HepG2 (cell line): Measurements from ENCODE around the gene PRR12. TPM values are rescaled to one million over a fixed set of nuclear protein-coding genes. Genes with fewer than 3 reads are reported as not detected.
A peak's percentile ranks its signal among the peaks of the same experiment; 100 is the strongest.

ENCODE experiments used
- CCAR2 ChIP-seq: fragments of 200-400 bp; formaldehyde crosslinking; optimal IDR thresholded peaks from 2 replicates; pipeline ENCODE3; 2018; ENCODE audit warnings: low read depth, mild to moderate bottlenecking, low read length, moderate library complexity
- DR1 ChIP-seq: sonication (generic); formaldehyde crosslinking; IDR thresholded peaks from 2 replicates; pipeline ENCODE4 v1.8.0; 2021; ENCODE audit warnings: mild to moderate bottlenecking, missing genetic modification reagents, inconsistent platforms
- ETV5 ChIP-seq: IDR thresholded peaks from 2 replicates; pipeline ENCODE4 v1.6.1; 2018; ENCODE audit warnings: missing biosample characterization, missing genetic modification reagents, inconsistent platforms, borderline replicate concordance
- FOXA1 ChIP-seq, 2 experiments: fragments of 450-650 bp in 1 of 2; sonication (generic) in 1 of 2; formaldehyde crosslinking in 1 of 2; IDR thresholded peaks; 2 replicates each; pipeline versions ENCODE4 v1.4.0 to v1.6.1; 2016 to 2020; ENCODE audit warnings: missing genetic modification reagents in 1 of 2
- HNF4A ChIP-seq: sonication (generic); formaldehyde crosslinking; IDR thresholded peaks from 2 replicates; pipeline ENCODE4 v1.4.0; 2020; ENCODE audit warnings: missing genetic modification reagents
- IKZF4 ChIP-seq: sonication (generic); formaldehyde crosslinking; IDR thresholded peaks from 2 replicates; pipeline ENCODE4 v1.5.1; 2020; ENCODE audit warnings: borderline replicate concordance, mild to moderate bottlenecking, low read depth, missing genetic modification reagents; ENCODE audit errors: not compliant biosample characterization
- NFE2L1 ChIP-seq: sonication (generic); formaldehyde crosslinking; IDR thresholded peaks from 2 replicates; pipeline ENCODE4 v1.4.0; 2020; ENCODE audit warnings: missing genetic modification reagents, mild to moderate bottlenecking, borderline replicate concordance
- NFIC ChIP-seq: IDR thresholded peaks from 2 replicates; pipeline ENCODE4 v1.6.1; 2012; ENCODE audit warnings: mild to moderate bottlenecking, low read length, inconsistent platforms
- POGK ChIP-seq: sonication (generic); formaldehyde crosslinking; conservative IDR thresholded peaks from 2 replicates; pipeline ENCODE4 v1.8.0; 2022; ENCODE audit warnings: mild to moderate bottlenecking, moderate library complexity, missing genetic modification reagents
- REPIN1 ChIP-seq: sonication (generic); formaldehyde crosslinking; IDR thresholded peaks from 2 replicates; pipeline ENCODE4 v1.8.0; 2022; ENCODE audit warnings: missing genetic modification reagents, low read depth, mild to moderate bottlenecking, borderline replicate concordance
- TBP ChIP-seq: sonication (generic); formaldehyde crosslinking; IDR thresholded peaks from 2 replicates; pipeline ENCODE4 v1.5.0; 2020; ENCODE audit warnings: missing genetic modification reagents
- U2AF2 ChIP-seq: fragments of 200-400 bp; formaldehyde crosslinking; IDR thresholded peaks from 2 replicates; pipeline ENCODE4 v1.6.1; 2017; ENCODE audit warnings: low read depth, mild to moderate bottlenecking, low read length
- ZNF17 ChIP-seq: sonication (generic); formaldehyde crosslinking; IDR thresholded peaks from 2 replicates; pipeline ENCODE4 v1.5.0; 2020; ENCODE audit warnings: mild to moderate bottlenecking, missing genetic modification reagents
- ZNF460 ChIP-seq: sonication (generic); formaldehyde crosslinking; IDR thresholded peaks from 2 replicates; pipeline ENCODE4 v1.5.1; 2020; ENCODE audit warnings: missing genetic modification reagents, mild to moderate bottlenecking, borderline replicate concordance
- ZNF512 ChIP-seq: sonication (generic); formaldehyde crosslinking; IDR thresholded peaks from 2 replicates; pipeline ENCODE4 v1.4.0; 2020; ENCODE audit warnings: mild to moderate bottlenecking, missing genetic modification reagents
- ZNF589 ChIP-seq: sonication (generic); formaldehyde crosslinking; conservative IDR thresholded peaks from 2 replicates; pipeline ENCODE4 v1.8.0; 2022; ENCODE audit warnings: mild to moderate bottlenecking, moderate library complexity, missing genetic modification reagents
- ZNF792 ChIP-seq: IDR thresholded peaks from 2 replicates; pipeline ENCODE4 v1.6.1; 2016
- ZNF841 ChIP-seq: sonication (generic); formaldehyde crosslinking; IDR thresholded peaks from 2 replicates; pipeline ENCODE4 v1.8.1; 2023; ENCODE audit warnings: missing genetic modification reagents, borderline replicate concordance
- polyA plus RNA-seq, 8 experiments: library from polyadenylated mRNA; depleted of rRNA in 3 of 8; stranded (reverse) in 7 of 8; unstranded in 1 of 8; fragments of >200 nt; fragmentation: Illumina TruSeq in 4 of 8; extraction: Trizol in 4 of 8; gene quantifications; 2 replicates each; pipeline versions ENCODE4 v1.2.1 to v1.2.3, GENCODE V29; 2011 to 2016; ENCODE audit warnings: low read depth in 4 of 8, missing spikeins in 1 of 8, mixed read lengths in 1 of 8; ENCODE audit not compliant: insufficient read depth in 1 of 8
- total RNA-seq, 5 experiments: library from RNA; depleted of rRNA; stranded (reverse); fragments of >200 nt; fragmentation: Illumina TruSeq; extraction: Trizol; gene quantifications; 2 replicates each; pipeline ENCODE4 v1.2.3, GENCODE V29; 2016; ENCODE audit warnings: low read depth in 1 of 5
- TF ChIP-seq, protein P1 (sequence below): sonication (generic); formaldehyde crosslinking; IDR thresholded peaks from 2 replicates; pipeline ENCODE4 v1.4.0; 2020; ENCODE audit warnings: mild to moderate bottlenecking, missing genetic modification reagents
- TF ChIP-seq, protein P2 (sequence below): sonication (generic); formaldehyde crosslinking; IDR thresholded peaks from 2 replicates; pipeline ENCODE4 v1.5.0; 2020; ENCODE audit warnings: missing genetic modification reagents

The PRR12 gene
- total and polyA plus RNA-seq, 2 of the 13 experiments (the other 11 are each of a cell fraction or from before 2014, with no cell fraction given), result 0.62 to 1.5 TPM

DNA sequence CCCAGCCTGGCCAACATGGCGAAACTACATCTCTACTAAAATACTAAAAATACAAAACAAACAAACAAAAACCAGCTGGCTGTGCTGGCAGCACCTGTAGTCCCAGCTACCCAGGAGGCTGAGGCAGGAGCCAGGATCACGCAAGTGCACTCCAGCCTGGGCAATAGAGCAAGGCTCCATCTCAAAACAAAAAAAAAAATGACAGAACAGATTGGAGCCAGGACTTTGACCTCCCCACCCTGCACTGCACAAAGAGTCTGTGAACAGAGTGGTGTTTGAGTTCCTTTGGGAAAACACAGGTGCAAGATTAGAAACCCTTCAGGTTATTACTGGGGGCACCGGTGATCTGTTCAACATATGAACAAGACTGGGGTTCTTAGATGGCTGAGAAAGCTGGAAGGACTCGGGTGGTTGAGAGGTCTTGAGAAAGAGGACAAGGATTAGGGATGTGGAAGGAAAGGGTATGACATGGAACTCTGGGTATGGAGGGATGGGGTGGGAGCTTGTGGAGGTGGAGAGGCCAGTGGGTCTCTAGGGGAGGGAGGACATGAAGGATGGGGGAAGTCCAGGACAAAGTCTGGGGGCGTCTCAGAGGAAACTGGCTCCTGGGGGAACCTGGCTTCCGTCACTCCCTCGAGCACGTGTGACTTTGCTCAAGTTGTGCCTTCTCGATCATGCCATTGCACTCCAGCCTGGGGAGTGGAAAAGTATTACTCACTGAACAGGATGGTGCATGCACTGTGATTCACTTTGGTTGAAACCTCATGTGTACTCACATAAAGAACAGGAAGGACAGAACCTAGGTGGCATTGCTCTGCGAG is 37.3 kb upstream of the PRR12 start (continued):
- TF ChIP-seq NFIC (no peak), ZNF17 (no peak), U2AF2 (no peak), IKZF4 (CRISPR knock-in tag) (no peak), ZNF841 (CRISPR knock-in tag) (no peak), CCAR2 (no peak), ZNF512 (no peak), ZNF460 (CRISPR knock-in tag) (no peak), ETV5 (CRISPR knock-in tag) (no peak), HNF4A (peak; percentile 90), TBP (CRISPR knock-in tag) (no peak), FOXA1 (IDR thresholded peaks at IDR 0.05) (no peak), FOXA1 (CRISPR knock-in tag; IDR thresholded peaks at IDR 0.05) (no peak), REPIN1 (peak; percentile 28; the same call in 1 of the 2 replicates), NFE2L1 (CRISPR knock-in tag) (no peak), DR1 (CRISPR knock-in tag) (no peak), ZNF589 (CRISPR knock-in tag) (no peak), ZNF792 (CRISPR knock-in tag) (no peak), POGK (CRISPR knock-in tag) (peak; percentile 61; the same call in 1 of the 2 replicates)
- TF ChIP-seq, protein P1, sequence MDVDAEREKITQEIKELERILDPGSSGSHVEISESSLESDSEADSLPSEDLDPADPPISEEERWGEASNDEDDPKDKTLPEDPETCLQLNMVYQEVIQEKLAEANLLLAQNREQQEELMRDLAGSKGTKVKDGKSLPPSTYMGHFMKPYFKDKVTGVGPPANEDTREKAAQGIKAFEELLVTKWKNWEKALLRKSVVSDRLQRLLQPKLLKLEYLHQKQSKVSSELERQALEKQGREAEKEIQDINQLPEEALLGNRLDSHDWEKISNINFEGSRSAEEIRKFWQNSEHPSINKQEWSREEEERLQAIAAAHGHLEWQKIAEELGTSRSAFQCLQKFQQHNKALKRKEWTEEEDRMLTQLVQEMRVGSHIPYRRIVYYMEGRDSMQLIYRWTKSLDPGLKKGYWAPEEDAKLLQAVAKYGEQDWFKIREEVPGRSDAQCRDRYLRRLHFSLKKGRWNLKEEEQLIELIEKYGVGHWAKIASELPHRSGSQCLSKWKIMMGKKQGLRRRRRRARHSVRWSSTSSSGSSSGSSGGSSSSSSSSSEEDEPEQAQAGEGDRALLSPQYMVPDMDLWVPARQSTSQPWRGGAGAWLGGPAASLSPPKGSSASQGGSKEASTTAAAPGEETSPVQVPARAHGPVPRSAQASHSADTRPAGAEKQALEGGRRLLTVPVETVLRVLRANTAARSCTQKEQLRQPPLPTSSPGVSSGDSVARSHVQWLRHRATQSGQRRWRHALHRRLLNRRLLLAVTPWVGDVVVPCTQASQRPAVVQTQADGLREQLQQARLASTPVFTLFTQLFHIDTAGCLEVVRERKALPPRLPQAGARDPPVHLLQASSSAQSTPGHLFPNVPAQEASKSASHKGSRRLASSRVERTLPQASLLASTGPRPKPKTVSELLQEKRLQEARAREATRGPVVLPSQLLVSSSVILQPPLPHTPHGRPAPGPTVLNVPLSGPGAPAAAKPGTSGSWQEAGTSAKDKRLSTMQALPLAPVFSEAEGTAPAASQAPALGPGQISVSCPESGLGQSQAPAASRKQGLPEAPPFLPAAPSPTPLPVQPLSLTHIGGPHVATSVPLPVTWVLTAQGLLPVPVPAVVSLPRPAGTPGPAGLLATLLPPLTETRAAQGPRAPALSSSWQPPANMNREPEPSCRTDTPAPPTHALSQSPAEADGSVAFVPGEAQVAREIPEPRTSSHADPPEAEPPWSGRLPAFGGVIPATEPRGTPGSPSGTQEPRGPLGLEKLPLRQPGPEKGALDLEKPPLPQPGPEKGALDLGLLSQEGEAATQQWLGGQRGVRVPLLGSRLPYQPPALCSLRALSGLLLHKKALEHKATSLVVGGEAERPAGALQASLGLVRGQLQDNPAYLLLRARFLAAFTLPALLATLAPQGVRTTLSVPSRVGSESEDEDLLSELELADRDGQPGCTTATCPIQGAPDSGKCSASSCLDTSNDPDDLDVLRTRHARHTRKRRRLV (CRISPR knock-in tag), result no peak
- TF ChIP-seq, protein P2, sequence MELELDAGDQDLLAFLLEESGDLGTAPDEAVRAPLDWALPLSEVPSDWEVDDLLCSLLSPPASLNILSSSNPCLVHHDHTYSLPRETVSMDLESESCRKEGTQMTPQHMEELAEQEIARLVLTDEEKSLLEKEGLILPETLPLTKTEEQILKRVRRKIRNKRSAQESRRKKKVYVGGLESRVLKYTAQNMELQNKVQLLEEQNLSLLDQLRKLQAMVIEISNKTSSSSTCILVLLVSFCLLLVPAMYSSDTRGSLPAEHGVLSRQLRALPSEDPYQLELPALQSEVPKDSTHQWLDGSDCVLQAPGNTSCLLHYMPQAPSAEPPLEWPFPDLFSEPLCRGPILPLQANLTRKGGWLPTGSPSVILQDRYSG (CRISPR knock-in tag), result no peak
